HEK293 (cell line): ENCODE measurements around the gene NANS.

Source experiments
- GLI4 ChIP-seq: fragments of 450-650 bp; formaldehyde crosslinking; IDR thresholded peaks from 2 replicates; pipeline ENCODE4 v1.5.1; 2016; ENCODE audit warnings: missing biosample characterization, missing genetic modification characterization
- GLIS1 ChIP-seq: fragments of 450-650 bp; formaldehyde crosslinking; IDR thresholded peaks from 2 replicates; pipeline ENCODE4 v1.5.1; 2016; ENCODE audit warnings: missing biosample characterization, missing genetic modification characterization
- HOXD13 ChIP-seq: sonication (generic); formaldehyde crosslinking; IDR thresholded peaks from 2 replicates; pipeline ENCODE4 v1.8.0; 2022; ENCODE audit warnings: missing genetic modification reagents, borderline replicate concordance
- REST ChIP-seq: fragments of 450-650 bp; formaldehyde crosslinking; IDR thresholded peaks from 2 replicates; pipeline ENCODE4 v1.5.1; 2016; ENCODE audit warnings: missing biosample characterization, missing genetic modification characterization
- ZBTB11 ChIP-seq: fragments of 450-650 bp; formaldehyde crosslinking; conservative IDR thresholded peaks from 2 replicates; pipeline ENCODE4 v1.5.1; 2016; ENCODE audit warnings: low read depth, missing biosample characterization, missing genetic modification characterization
- ZBTB8A ChIP-seq: fragments of 450-650 bp; formaldehyde crosslinking; IDR thresholded peaks from 2 replicates; pipeline ENCODE4 v1.5.1; 2016; ENCODE audit warnings: missing biosample characterization, missing genetic modification characterization
- ZNF280C ChIP-seq: fragments of 450-650 bp; formaldehyde crosslinking; IDR thresholded peaks from 2 replicates; pipeline ENCODE4 v1.5.1; 2016; ENCODE audit warnings: missing biosample characterization, missing genetic modification characterization
- ZNF423 ChIP-seq: fragments of 450-650 bp; formaldehyde crosslinking; IDR thresholded peaks from 2 replicates; pipeline ENCODE4 v1.5.1; 2016; ENCODE audit warnings: missing biosample characterization, missing genetic modification characterization
- ZNF488 ChIP-seq: fragments of 450-650 bp; formaldehyde crosslinking; IDR thresholded peaks from 2 replicates; pipeline ENCODE4 v1.5.1; 2016; ENCODE audit warnings: missing biosample characterization, missing genetic modification characterization
- ZNF639 ChIP-seq: fragments of 450-650 bp; formaldehyde crosslinking; IDR thresholded peaks from 2 replicates; pipeline ENCODE4 v1.5.1; 2016; ENCODE audit warnings: missing biosample characterization, missing genetic modification characterization
- TF ChIP-seq, protein P1 (sequence below): fragments of 450-650 bp; formaldehyde crosslinking; IDR thresholded peaks from 2 replicates; pipeline ENCODE4 v1.5.1; 2016; ENCODE audit warnings: missing biosample characterization, missing genetic modification characterization
- TF ChIP-seq, protein P2 (sequence below): fragments of 450-650 bp; formaldehyde crosslinking; IDR thresholded peaks from 2 replicates; pipeline ENCODE4 v1.5.1; 2016; ENCODE audit warnings: missing biosample characterization, missing genetic modification characterization

- TF ChIP-seq, protein P1, sequence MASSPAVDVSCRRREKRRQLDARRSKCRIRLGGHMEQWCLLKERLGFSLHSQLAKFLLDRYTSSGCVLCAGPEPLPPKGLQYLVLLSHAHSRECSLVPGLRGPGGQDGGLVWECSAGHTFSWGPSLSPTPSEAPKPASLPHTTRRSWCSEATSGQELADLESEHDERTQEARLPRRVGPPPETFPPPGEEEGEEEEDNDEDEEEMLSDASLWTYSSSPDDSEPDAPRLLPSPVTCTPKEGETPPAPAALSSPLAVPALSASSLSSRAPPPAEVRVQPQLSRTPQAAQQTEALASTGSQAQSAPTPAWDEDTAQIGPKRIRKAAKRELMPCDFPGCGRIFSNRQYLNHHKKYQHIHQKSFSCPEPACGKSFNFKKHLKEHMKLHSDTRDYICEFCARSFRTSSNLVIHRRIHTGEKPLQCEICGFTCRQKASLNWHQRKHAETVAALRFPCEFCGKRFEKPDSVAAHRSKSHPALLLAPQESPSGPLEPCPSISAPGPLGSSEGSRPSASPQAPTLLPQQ (tag by site-specific recombination), result no peak
- TF ChIP-seq ZNF488 (tag by site-specific recombination), result no peak
- TF ChIP-seq ZNF423 (tag by site-specific recombination), result no peak
- no peak for TF ChIP-seq ZBTB8A
- TF ChIP-seq ZBTB11 (tag by site-specific recombination), result no peak
- TF ChIP-seq, protein P2, sequence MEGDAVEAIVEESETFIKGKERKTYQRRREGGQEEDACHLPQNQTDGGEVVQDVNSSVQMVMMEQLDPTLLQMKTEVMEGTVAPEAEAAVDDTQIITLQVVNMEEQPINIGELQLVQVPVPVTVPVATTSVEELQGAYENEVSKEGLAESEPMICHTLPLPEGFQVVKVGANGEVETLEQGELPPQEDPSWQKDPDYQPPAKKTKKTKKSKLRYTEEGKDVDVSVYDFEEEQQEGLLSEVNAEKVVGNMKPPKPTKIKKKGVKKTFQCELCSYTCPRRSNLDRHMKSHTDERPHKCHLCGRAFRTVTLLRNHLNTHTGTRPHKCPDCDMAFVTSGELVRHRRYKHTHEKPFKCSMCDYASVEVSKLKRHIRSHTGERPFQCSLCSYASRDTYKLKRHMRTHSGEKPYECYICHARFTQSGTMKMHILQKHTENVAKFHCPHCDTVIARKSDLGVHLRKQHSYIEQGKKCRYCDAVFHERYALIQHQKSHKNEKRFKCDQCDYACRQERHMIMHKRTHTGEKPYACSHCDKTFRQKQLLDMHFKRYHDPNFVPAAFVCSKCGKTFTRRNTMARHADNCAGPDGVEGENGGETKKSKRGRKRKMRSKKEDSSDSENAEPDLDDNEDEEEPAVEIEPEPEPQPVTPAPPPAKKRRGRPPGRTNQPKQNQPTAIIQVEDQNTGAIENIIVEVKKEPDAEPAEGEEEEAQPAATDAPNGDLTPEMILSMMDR (tag by site-specific recombination), result no peak
- no peak for TF ChIP-seq ZNF639 (tag by site-specific recombination)
- TF ChIP-seq REST (tag by site-specific recombination), result no peak
- no peak for TF ChIP-seq ZNF280C
- TF ChIP-seq GLI4 (tag by site-specific recombination), result no peak
- TF ChIP-seq HOXD13 (CRISPR knock-in tag), result no peak
- TF ChIP-seq GLIS1 (tag by site-specific recombination), result no peak
These were observed 71.8 kb downstream of the NANS start for GRCh38 chr9:98128316-98128715.
